ENCODE measurements around the gene IL17B.

- TF ChIP-seq USF1 (IDR thresholded peaks at IDR 0.05) (no peak), CEBPB (IDR thresholded peaks at IDR 0.05) (no peak), EP300 (IDR thresholded peaks at IDR 0.05; ENCODE audit: borderline replicate concordance) (no peak), TCF12 (IDR thresholded peaks at IDR 0.05; ENCODE audit: low read depth) (no peak), TAF1 (IDR thresholded peaks at IDR 0.05; ENCODE audit: low read depth) (no peak), CREB1 (IDR thresholded peaks at IDR 0.05; ENCODE audit: low read depth) (no peak), RAD21 (IDR thresholded peaks at IDR 0.05; ENCODE audit: low read depth) (no peak), MAX (IDR thresholded peaks at IDR 0.05) (no peak)
Measured at GRCh38 chr5:149338364-149338763, 40.7 kb downstream of the IL17B start.

Measured in Ishikawa (cell line).